ENCODE data around the gene ARRDC2.
"Not testable (repeated sequence)": the region's sequence is repeated elsewhere in the genome, so short reads cannot be mapped to it uniquely, and the experiment has no call there.

- TF ChIP-seq, protein P1, sequence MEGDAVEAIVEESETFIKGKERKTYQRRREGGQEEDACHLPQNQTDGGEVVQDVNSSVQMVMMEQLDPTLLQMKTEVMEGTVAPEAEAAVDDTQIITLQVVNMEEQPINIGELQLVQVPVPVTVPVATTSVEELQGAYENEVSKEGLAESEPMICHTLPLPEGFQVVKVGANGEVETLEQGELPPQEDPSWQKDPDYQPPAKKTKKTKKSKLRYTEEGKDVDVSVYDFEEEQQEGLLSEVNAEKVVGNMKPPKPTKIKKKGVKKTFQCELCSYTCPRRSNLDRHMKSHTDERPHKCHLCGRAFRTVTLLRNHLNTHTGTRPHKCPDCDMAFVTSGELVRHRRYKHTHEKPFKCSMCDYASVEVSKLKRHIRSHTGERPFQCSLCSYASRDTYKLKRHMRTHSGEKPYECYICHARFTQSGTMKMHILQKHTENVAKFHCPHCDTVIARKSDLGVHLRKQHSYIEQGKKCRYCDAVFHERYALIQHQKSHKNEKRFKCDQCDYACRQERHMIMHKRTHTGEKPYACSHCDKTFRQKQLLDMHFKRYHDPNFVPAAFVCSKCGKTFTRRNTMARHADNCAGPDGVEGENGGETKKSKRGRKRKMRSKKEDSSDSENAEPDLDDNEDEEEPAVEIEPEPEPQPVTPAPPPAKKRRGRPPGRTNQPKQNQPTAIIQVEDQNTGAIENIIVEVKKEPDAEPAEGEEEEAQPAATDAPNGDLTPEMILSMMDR (IDR thresholded peaks at IDR 0.05 in 8 of 11, conservative IDR thresholded peaks at IDR 0.05 in 3 of 11) = not testable (repeated sequence)
- not testable (repeated sequence) for TF ChIP-seq POLR2A, POLR2AphosphoS5 (IDR thresholded peaks at IDR 0.05)
Observed at GRCh38 chr19:18031401-18031800, 23.4 kb downstream of the ARRDC2 start.

All from spleen (tissue), 7 donors.